Measurements from ENCODE around the gene EFEMP2. TPM values are rescaled to one million over a fixed set of nuclear protein-coding genes. Genes with fewer than 3 reads are reported as not detected.

The EFEMP2 gene
- total and polyA plus RNA-seq, 2 donors (not counting 1 experiment from before 2014, with no cell fraction given), result 9.5 to 14.7 TPM

DNA sequence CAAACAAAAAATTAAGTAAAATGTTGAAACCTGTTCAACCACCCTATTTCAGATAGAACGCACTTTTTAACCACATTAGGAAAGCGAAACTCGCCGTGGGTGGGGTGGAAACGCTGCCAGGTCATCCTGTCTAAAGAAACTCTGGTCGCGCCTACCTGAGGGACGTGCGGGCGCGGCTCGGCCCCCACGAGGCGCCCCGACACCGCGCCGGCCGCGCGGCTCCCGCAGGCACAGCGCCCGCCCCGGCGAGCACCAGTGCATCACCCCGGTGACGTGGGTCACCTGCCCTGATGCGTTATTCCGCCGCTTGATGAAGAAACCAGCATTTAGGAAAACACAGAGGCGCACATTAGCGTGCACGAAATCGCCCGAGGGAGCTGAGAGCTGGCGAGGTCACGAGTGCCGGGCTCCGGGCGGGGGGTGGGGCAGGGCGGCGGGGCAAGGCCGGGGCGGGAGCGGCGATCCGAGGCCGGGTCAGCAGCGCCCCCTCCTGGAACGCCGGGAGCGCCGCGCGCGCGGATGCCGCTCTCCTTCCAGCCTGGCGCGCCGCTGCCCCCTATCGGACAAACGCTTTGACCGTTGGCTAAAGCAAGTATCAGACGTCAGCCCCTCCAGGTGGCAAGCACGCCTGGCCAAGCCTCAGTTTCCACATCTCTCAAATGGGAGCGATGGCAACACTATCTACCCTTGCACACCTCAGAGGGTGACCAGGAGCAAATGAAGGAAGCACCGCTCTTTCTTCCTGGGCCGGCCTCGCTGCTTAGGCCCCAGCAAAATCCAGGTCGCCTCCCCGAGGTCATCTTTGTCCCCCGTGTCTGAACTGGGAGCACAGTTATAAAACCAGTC is 54.5 kb downstream of the EFEMP2 start:
- Mint-ChIP-seq H3K9me3 (ENCODE audit: insufficient read depth) (no peaks in the 10 kb centered on the region), H3K4me1 (peaks cover 9% of the 10 kb centered on the region), H3K27me3 (no peaks in the 10 kb centered on the region), H3K27ac (peak overlapping the region; percentile 75), H3K4me3 (peak overlapping the region; percentile 74)
- ATAC-seq (ENCODE audit: low read depth) (peak; percentile 98), DNase-seq (peak; percentile 95)
- intact Hi-C loops (cut with micrococcal nuclease), result loop anchor here (1.0 to 5.0 kb wide), 6 partner anchors 38 to 192 kb away; partner anchors contain the start of gene AP5B1
- no peaks in the 10 kb centered on the region for H3K9me3 ChIP-seq (ENCODE audit: control extremely low read depth in 1 of 3, control insufficient read depth in 2 of 3, insufficient read depth in 1 of 3, low read length in 2 of 3)
- H3K36me3 ChIP-seq (replicated peaks in 1 of 2; ENCODE audit: control extremely low read depth in 1 of 2, control insufficient read depth in 1 of 2, extremely low read depth in 1 of 2, insufficient read depth in 2 of 2, low read length in 1 of 2), result no peaks in the 10 kb centered on the region
- no peaks in the 10 kb centered on the region for H4K20me1 ChIP-seq (ENCODE audit: control insufficient read depth, insufficient read depth, low read length, poor library complexity, severe bottlenecking)
- 8% methylated on average over 74 of the region's 74 CpGs for WGBS (ENCODE audit: insufficient coverage)
- POLR2A ChIA-PET, result interaction anchor here (0.6 to 1.4 kb wide), 5 partner anchors 38 to 212 kb away, joined by 3 to 6 read pairs (median 4); partner anchors contain the start of genes AP5B1 and FIBP
- H3K4me2 ChIP-seq (replicated peaks; ENCODE audit: low read depth, low read length, poor library complexity, severe bottlenecking), result peak overlapping the region; percentile 90
- peaks cover 6 to 13% of the 10 kb centered on the region in 2 donors for H3K4me1 ChIP-seq (ENCODE audit: control insufficient read depth in 2 of 2, insufficient read depth in 2 of 2, low read length in 2 of 2)
- H3K9ac ChIP-seq (ENCODE audit: low read length), result peak overlapping the region; percentile 66
- H3K27me3 ChIP-seq (replicated peaks in 1 of 4; ENCODE audit: control extremely low read depth in 1 of 4, control insufficient read depth in 3 of 4, insufficient read depth in 4 of 4, low read length in 3 of 4), result no peaks in the 10 kb centered on the region
- CTCF ChIA-PET, result interaction anchor here (0.6 to 6.1 kb wide), 28 partner anchors 10 to 1125 kb away, joined by 3 to 90 read pairs (median 5); partner anchors contain the start of genes AP5B1, CCDC85B, KAT5 and OVOL1
- H3K4me3 ChIP-seq (ENCODE audit: control extremely low read depth in 1 of 5, extremely low read depth in 1 of 5, insufficient read depth in 1 of 5, low read depth in 2 of 5, low read length in 4 of 5), result peak overlapping the region; percentile 43 to 66 (median 52)
- no peaks in the 10 kb centered on the region for H3K79me2 ChIP-seq (ENCODE audit: control insufficient read depth, insufficient read depth, low read length)
- H3K27ac ChIP-seq (ENCODE audit: low read length in 2 of 2), result peak overlapping the region; percentile 54 to 66
- peak overlapping the region; percentile 80 for H2AFZ ChIP-seq (ENCODE audit: insufficient read depth, low read depth, low read length, poor library complexity, severe bottlenecking)
- TF ChIP-seq EZH2 (IDR thresholded peaks at IDR 0.05; ENCODE audit: borderline replicate concordance, insufficient read depth, low read depth, low read length, poor library complexity, severe bottlenecking) (no peak), CTCF (IDR thresholded peaks at IDR 0.05) (peak; percentile 100)

Data from B cell (primary cell).